HG02759 (cell line): Measurements from ENCODE around the gene THAP7.
A peak's percentile ranks its signal among the peaks of the same experiment; 100 is the strongest.
"Not testable (repeated sequence)": the region's sequence is repeated elsewhere in the genome, so short reads cannot be mapped to it uniquely, and the experiment has no call there.

ENCODE experiments used
- ATAC-seq: cut with Tn5 transposase; IDR thresholded peaks from one replicate; pipeline ENCODE4 v1.9.1; 2021; ENCODE audit warnings: mild to moderate bottlenecking, moderate library complexity; ENCODE audit not compliant: unreplicated experiment

THAP7 gene

GRCh38 chr22:21013657-21014201 is 11.8 kb upstream of the THAP7 start:
- ATAC-seq, result peak; percentile 19

- ATAC-seq, result no peak
Measured at GRCh38 chr22:21012446-21013407, 10.8 kb upstream of the THAP7 start.

DNA sequence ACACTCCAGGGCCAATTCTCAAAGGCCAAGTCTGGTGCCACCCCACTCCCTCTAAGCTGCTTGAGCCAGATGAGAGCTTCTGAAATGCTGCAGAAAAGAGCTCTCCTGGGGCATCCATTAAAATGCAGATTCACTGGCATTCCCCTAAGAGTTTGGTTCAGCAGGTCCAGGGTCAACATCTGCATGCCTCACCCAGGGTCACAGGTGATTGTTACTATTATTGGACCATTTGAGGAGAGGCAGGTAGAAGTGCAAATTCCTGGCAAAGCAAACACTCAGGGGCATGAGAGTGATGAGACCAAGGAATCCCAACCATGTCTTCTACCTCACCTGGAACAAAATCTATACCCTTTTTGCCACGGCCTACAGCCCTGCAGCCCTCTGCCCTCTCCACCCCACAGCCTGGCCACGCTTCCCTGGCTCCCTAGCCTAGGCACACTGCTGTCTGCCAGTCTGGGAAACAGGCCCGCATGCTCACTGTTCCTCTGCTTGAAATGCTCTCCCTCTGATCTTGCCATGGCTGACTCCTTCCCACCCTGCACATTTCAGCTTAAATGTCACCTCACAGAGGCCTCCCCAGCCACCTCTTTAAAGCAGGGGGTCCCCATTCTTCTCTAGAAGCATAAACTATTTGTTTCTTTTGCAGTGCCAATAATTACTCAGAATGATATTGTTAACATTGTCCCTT is 8.7 kb upstream of the THAP7 start:
- no peak for ATAC-seq

DNA sequence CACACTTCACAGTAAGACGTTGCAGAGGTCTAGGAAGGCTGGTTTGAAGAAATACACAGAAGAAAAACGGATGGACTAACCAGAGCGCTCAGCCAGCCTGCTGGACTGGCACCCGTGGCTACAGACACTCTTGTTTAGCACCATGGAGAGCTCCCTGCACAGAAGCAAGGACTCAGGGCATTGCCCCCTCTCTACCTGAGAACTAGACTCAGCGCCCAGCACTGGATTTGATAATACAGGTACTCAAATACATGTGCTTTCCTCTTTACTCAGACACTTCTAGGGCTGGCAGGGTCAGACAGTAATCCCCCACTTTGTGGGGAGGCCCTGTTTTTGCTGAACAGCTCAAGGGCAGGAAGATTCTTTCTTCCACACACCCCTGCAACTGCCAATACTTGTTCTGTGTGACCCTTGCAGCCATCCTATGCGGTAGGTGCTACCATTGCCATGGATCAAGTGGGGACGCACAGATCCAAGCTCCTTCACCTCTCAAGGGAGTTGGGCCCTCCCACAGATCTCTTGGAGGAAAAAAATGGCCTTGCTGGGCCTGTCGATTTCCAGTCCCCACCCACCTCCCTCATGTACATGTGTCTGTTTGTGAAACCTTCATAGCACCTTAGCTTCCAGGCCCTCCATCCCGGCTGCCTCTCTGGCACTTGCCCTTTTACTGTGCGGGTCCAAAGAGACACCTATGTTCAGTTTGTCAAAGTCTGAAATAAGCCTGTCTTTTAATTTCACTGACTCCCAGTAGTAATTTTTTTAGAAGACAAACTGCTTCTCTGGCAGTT is 7.9 kb upstream of the THAP7 start:
- no peak for ATAC-seq

DNA sequence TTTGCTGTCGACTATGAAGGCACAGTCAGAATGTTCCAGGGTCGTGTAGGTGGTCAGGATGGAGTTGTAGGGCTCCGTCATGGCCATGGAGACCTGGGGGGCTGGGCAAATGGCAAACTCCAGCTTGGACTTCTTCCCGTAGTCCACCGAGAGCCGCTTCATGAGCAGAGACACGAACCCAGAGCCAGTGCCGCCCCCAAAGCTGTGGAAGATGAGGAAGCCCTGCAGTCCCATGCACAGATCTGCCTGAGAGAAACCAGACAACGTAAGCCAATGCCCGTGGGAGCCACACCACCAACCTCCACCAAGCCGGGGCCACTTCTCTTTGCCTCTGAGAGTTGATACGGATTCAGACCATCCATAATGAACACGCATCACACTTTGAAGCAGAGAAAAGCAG is 7.3 kb upstream of the THAP7 start:
- ATAC-seq, result not testable (repeated sequence)

DNA sequence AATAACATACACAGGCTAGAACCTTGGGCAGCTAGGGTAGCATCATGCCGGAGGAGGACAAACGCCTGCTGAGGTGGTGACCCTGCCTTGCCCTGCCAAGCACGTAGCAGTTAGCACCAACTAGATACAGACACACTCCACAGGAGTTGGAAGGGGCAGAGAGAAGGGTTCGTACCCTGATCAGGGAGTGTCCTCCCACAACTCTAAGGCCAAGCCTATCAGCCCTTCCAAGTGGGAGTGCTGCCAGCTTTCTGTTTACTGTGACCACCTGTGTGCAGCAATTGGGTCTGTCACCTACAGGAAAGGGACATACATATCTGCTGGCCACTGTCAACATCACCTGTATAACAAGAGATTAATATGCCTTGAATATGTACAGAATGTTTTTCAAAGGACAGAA is 1.9 kb upstream of the THAP7 start:
- no peak for ATAC-seq

- no peak for ATAC-seq
Measured at GRCh38 chr22:21000987-21001600, 824 bp downstream of the THAP7 start.

- ATAC-seq, result no peak
Measured at GRCh38 chr22:21000207-21000986, 1.5 kb downstream of the THAP7 start.

DNA sequence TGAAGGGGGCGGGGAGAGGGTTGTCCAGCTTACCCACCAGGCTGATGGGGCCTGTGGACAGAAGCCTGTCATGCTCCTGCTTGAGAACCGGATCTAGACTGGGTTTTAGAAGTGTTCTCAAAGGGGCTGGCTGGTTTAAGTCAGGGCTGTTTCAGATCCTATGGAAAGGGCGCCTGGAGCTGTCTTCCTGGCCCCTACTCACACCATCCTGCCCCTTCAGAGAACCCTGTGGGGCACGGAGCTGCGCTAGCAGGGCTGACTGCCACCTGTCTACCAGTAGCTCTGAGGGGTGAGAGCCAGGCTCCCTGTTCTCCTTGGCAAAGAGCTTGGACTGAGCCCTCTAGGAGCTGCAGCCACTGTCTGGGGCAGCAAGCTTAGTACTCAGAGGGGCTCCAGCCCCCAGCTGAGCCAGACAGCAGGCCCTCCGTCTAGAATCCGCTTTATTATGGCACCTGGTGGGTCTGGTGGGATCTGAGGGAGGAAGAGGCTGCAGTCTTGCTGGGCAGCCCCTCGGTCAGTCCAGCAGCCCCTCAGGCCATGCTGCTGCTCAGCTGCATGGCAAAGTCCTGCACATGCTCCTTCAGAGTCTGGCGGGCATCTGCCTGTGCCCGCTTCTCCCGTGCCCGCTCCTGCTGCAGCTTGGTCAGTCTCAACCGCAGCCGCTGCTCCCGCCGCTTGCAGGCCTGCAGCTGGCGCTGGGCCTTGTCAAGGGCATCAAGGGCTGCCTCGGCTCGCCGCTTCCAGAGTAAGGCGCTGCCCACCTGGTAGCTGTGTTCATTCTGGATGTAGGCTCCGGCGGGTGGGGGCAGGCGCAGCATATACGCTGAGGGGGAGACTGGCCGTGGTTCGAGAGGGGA is 2.3 kb downstream of the THAP7 start:
- ATAC-seq, result no peak

GRCh38 chr22:20998411-20999336 is 3.2 kb downstream of the THAP7 start:
- no peak for ATAC-seq

GRCh38 chr22:20997536-20998257 is 4.2 kb downstream of the THAP7 start:
- ATAC-seq, result no peak

- ATAC-seq, result no peak
Measured at GRCh38 chr22:20996598-20997535, 5.1 kb downstream of the THAP7 start.

GRCh38 chr22:20996031-20996410 is 5.9 kb downstream of the THAP7 start:
- no peak for ATAC-seq

DNA sequence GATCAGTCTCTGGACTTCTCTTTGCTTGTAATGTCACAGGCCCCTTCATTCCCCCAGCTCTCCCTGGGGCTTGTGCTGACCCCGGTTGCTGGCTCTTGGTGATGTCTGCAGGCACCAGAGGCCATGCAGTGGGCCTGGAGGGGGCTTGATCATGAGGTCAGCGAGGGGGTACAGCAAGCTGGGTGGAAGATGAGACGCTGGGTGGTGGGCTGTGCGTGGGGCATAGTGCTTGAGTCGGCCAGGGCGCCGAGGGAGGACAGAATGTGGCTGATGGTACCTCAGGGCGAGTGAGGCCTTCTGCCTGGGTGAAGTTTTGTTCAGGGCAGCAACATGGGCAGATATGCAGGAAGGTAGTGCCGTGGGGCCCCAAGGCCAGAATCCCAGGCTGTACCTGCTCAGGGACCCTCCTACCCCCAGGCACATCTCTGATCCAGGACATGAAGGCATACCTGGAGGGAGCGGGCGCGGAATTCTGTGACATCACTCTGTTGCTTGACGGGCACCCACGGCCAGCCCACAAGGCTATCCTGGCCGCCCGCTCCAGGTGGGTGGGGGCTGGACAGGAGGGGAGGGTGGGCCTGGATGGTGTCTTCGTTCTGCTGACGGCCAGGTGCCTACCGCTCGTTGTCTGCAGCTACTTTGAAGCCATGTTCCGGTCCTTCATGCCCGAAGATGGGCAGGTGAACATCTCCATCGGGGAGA is 6.4 kb downstream of the THAP7 start:
- ATAC-seq, result no peak

DNA sequence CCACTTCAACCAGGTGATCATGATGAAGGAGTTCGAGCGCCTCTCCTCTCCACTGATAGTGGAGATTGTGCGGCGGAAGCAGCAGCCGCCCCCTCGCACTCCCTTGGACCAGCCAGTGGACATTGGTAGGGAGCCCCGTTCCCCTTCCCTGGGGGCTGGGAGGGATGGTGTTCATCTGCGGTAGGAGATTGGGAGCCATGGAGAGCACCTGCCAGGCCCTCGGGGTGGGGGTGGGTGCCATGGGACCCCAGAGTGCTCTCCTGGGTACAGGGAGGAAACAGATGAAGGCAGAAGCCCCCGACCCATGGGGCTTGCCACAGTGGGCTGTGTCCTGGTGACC is 7.0 kb downstream of the THAP7 start:
- ATAC-seq, result no peak
